Activated T-helper 2 cell treated with anti-CD3 and anti-CD28 coated beads, Interferon-gamma antibody, Interleukin-2, Interleukin-4, amounts not matched to agents 10 μg/mL and 5 μg/mL and 100 μg/mL, durations not matched to agents 14 hours and 24 hours and 36 hours (primary cell): ENCODE results near the gene PTAR1. TPM values are rescaled to one million over a fixed set of nuclear protein-coding genes. Genes with fewer than 3 reads are reported as not detected.
A peak's percentile ranks its signal among the peaks of the same experiment; 100 is the strongest.

Experiments
- DNase-seq: peaks from one replicate; pipeline ENCODE4 v3.0.0; 2021; ENCODE audit warnings: low spot score
- H3K27ac Mint-ChIP-seq: one replicate; pipeline ENCODE4 v1.8.0; 2021; ENCODE audit warnings: mixed read lengths
- H3K27me3 Mint-ChIP-seq: one replicate; pipeline ENCODE4 v1.8.0; 2021; ENCODE audit warnings: low read depth, mixed read lengths
- H3K36me3 Mint-ChIP-seq: one replicate; pipeline ENCODE4 v1.8.0; 2021; ENCODE audit warnings: low read depth, mixed read lengths
- H3K4me1 Mint-ChIP-seq: one replicate; pipeline ENCODE4 v1.8.0; 2021; ENCODE audit warnings: low read depth, mixed read lengths
- H3K4me3 Mint-ChIP-seq: one replicate; pipeline ENCODE4 v1.8.0; 2021; ENCODE audit warnings: low read depth, mild to moderate bottlenecking, moderate library complexity, mixed read lengths
- H3K9me3 Mint-ChIP-seq: one replicate; pipeline ENCODE4 v1.8.0; 2021; ENCODE audit warnings: mixed read lengths
- intact Hi-C: fragments of 100-400 bp; cut with micrococcal nuclease; formaldehyde crosslinking; loops from one replicate; pipeline ENCODE4 v1.15.1; 2023
- total RNA-seq: library from RNA; stranded (reverse); gene quantifications from 2 replicates; pipeline ENCODE4 v1.2.3, GENCODE V29; 2022

PTAR1 gene
- total RNA-seq, 1 donor from 2014 or later = 51.1 TPM

GRCh38 chr9:69745716-69746437 lies 13.9 kb downstream of the PTAR1 start:
- H3K9me3 Mint-ChIP-seq = no peaks in the 10 kb centered on the region
- H3K27ac Mint-ChIP-seq = peak overlapping the region; percentile 79
- peaks cover 43% of the 10 kb centered on the region for H3K4me1 Mint-ChIP-seq
- no peak for DNase-seq
- intact Hi-C loops = no loop called here
- H3K4me3 Mint-ChIP-seq = no peak overlapping the region
- H3K36me3 Mint-ChIP-seq = peaks cover 65% of the 10 kb centered on the region
- H3K27me3 Mint-ChIP-seq = no peaks in the 10 kb centered on the region

- no peak overlapping the region for H3K27ac Mint-ChIP-seq
- no peak for DNase-seq
- intact Hi-C loops = no loop called here
- H3K27me3 Mint-ChIP-seq = no peaks in the 10 kb centered on the region
- H3K4me1 Mint-ChIP-seq = peaks cover 40% of the 10 kb centered on the region
- no peak overlapping the region for H3K4me3 Mint-ChIP-seq
- peaks cover 63% of the 10 kb centered on the region for H3K36me3 Mint-ChIP-seq
- no peaks in the 10 kb centered on the region for H3K9me3 Mint-ChIP-seq
These were observed 15.0 kb downstream of the PTAR1 start for GRCh38 chr9:69744688-69745380.

- Mint-ChIP-seq H3K4me3 (no peak overlapping the region), H3K36me3 (peaks cover 69% of the 10 kb centered on the region), H3K4me1 (peaks cover 39% of the 10 kb centered on the region), H3K9me3 (no peaks in the 10 kb centered on the region), H3K27me3 (no peaks in the 10 kb centered on the region), H3K27ac (no peak overlapping the region)
- no peak for DNase-seq
- intact Hi-C loops = no loop called here
These were observed 15.9 kb downstream of the PTAR1 start for GRCh38 chr9:69743930-69744329.

- intact Hi-C loops = no loop called here
- Mint-ChIP-seq H3K4me1 (peaks cover 19% of the 10 kb centered on the region), H3K27ac (no peak overlapping the region), H3K9me3 (no peaks in the 10 kb centered on the region), H3K4me3 (no peak overlapping the region), H3K27me3 (no peaks in the 10 kb centered on the region), H3K36me3 (peaks cover 67% of the 10 kb centered on the region)
- DNase-seq = no peak
These were observed 18.8 kb downstream of the PTAR1 start for GRCh38 chr9:69740872-69741505.

GRCh38 chr9:69731348-69731747 lies 28.5 kb downstream of the PTAR1 start:
- no peak overlapping the region for H3K4me3 Mint-ChIP-seq
- DNase-seq = no peak
- H3K36me3 Mint-ChIP-seq = peaks cover 59% of the 10 kb centered on the region
- intact Hi-C loops = no loop called here
- H3K4me1 Mint-ChIP-seq = peaks cover 25% of the 10 kb centered on the region
- no peaks in the 10 kb centered on the region for H3K27me3 Mint-ChIP-seq
- no peaks in the 10 kb centered on the region for H3K9me3 Mint-ChIP-seq
- peak overlapping the region; percentile 33 for H3K27ac Mint-ChIP-seq

- Mint-ChIP-seq H3K9me3 (no peaks in the 10 kb centered on the region), H3K27ac (no peak overlapping the region), H3K36me3 (peaks cover 75% of the 10 kb centered on the region), H3K4me1 (peaks cover 7% of the 10 kb centered on the region), H3K27me3 (no peaks in the 10 kb centered on the region), H3K4me3 (no peak overlapping the region)
- intact Hi-C loops = no loop called here
- DNase-seq = no peak
These were observed 39.8 kb downstream of the PTAR1 start for GRCh38 chr9:69719983-69720382.

GRCh38 chr9:69719367-69719766 lies 40.4 kb downstream of the PTAR1 start:
- Mint-ChIP-seq H3K4me3 (no peak overlapping the region), H3K9me3 (no peaks in the 10 kb centered on the region), H3K27me3 (no peaks in the 10 kb centered on the region), H3K4me1 (peaks cover 7% of the 10 kb centered on the region), H3K36me3 (peaks cover 78% of the 10 kb centered on the region), H3K27ac (no peak overlapping the region)
- DNase-seq = no peak
- intact Hi-C loops = no loop called here

- Mint-ChIP-seq H3K4me3 (no peak overlapping the region), H3K4me1 (peaks cover 7% of the 10 kb centered on the region), H3K9me3 (no peaks in the 10 kb centered on the region), H3K27ac (no peak overlapping the region), H3K36me3 (peaks cover 75% of the 10 kb centered on the region), H3K27me3 (no peaks in the 10 kb centered on the region)
- intact Hi-C loops = no loop called here
- no peak for DNase-seq
These were observed 41.6 kb downstream of the PTAR1 start for GRCh38 chr9:69718218-69718617.

GRCh38 chr9:69715825-69716224 lies 44.0 kb downstream of the PTAR1 start:
- Mint-ChIP-seq H3K4me3 (no peak overlapping the region), H3K27me3 (no peaks in the 10 kb centered on the region), H3K27ac (no peak overlapping the region), H3K36me3 (peaks cover 67% of the 10 kb centered on the region), H3K9me3 (no peaks in the 10 kb centered on the region), H3K4me1 (peaks cover 1% of the 10 kb centered on the region)
- intact Hi-C loops = no loop called here
- no peak for DNase-seq

- intact Hi-C loops = no loop called here
- H3K4me3 Mint-ChIP-seq = no peak overlapping the region
These were observed 44.7 kb downstream of the PTAR1 start for GRCh38 chr9:69715096-69715495.

GRCh38 chr9:69697475-69697874 lies 62.3 kb downstream of the PTAR1 start:
- Mint-ChIP-seq H3K27ac (no peak overlapping the region), H3K36me3 (peaks cover 4% of the 10 kb centered on the region)
- intact Hi-C loops = no loop called here

More at GRCh38 chr9:69715096-69715495, 44.7 kb downstream of the PTAR1 start:
- H3K36me3 Mint-ChIP-seq = peaks cover 59% of the 10 kb centered on the region
- no peaks in the 10 kb centered on the region for H3K9me3 Mint-ChIP-seq
- H3K4me1 Mint-ChIP-seq = no peaks in the 10 kb centered on the region
- no peaks in the 10 kb centered on the region for H3K27me3 Mint-ChIP-seq
- no peak for DNase-seq
- H3K27ac Mint-ChIP-seq = no peak overlapping the region

GRCh38 chr9:69696802-69697201 lies 63.0 kb downstream of the PTAR1 start:
- Mint-ChIP-seq H3K4me1 (no peaks in the 10 kb centered on the region), H3K36me3 (peaks cover 4% of the 10 kb centered on the region), H3K27ac (no peak overlapping the region), H3K9me3 (peaks cover 41% of the 10 kb centered on the region), H3K4me3 (no peak overlapping the region), H3K27me3 (peaks cover 23% of the 10 kb centered on the region)
- intact Hi-C loops = no loop called here
- DNase-seq = no peak

More at GRCh38 chr9:69697475-69697874, 62.3 kb downstream of the PTAR1 start:
- no peak for DNase-seq
- Mint-ChIP-seq H3K9me3 (peaks cover 44% of the 10 kb centered on the region), H3K4me1 (no peaks in the 10 kb centered on the region), H3K4me3 (no peak overlapping the region), H3K27me3 (peaks cover 17% of the 10 kb centered on the region)

- H3K27me3 Mint-ChIP-seq = peaks cover 34% of the 10 kb centered on the region
- peaks cover 5% of the 10 kb centered on the region for H3K9me3 Mint-ChIP-seq
- no peaks in the 10 kb centered on the region for H3K4me1 Mint-ChIP-seq
These were observed 69.7 kb downstream of the PTAR1 start for GRCh38 chr9:69689991-69690538.

More at GRCh38 chr9:69689991-69690538, 69.7 kb downstream of the PTAR1 start:
- no peak for DNase-seq
- Mint-ChIP-seq H3K36me3 (no peaks in the 10 kb centered on the region), H3K4me3 (no peak overlapping the region), H3K27ac (no peak overlapping the region)
- intact Hi-C loops = no loop called here
